Heart right ventricle (tissue), 16 donors: ENCODE data around the gene TMEFF2. TPM values are rescaled to one million over a fixed set of nuclear protein-coding genes. Genes with fewer than 3 reads are reported as not detected.

ENCODE experiments used
- ATAC-seq, 8 donors: fragments of 200-7000 bp; cut with Tn5 transposase; one replicate each; pipeline ENCODE4 v1.9.1; 2020; ENCODE audit warnings: mild to moderate bottlenecking in 8 of 8, moderate library complexity in 8 of 8, moderate number of reproducible peaks in 1 of 8
- DNase-seq, 2 donors: peaks; one replicate each; pipeline ENCODE4 v3.0.0-alpha.2; 2020
- H3K27ac ChIP-seq, 10 donors: fragments of 200-600 bp; sonication (generic) in 2 of 10; one replicate each; pipeline versions ENCODE4 v1.5.0 to v1.8.0; 2020 to 2022; ENCODE audit warnings: mild to moderate bottlenecking in 3 of 10
- H3K27me3 ChIP-seq, 7 donors: fragments of 200-600 bp; one replicate each; pipeline ENCODE4 v1.8.0; 2021 to 2022; ENCODE audit warnings: mild to moderate bottlenecking in 2 of 7
- H3K36me3 ChIP-seq, 9 donors: fragments of 200-600 bp; sonication (generic) in 1 of 9; one replicate each; pipeline versions ENCODE4 v1.5.0 to v1.8.0; 2020 to 2022; ENCODE audit warnings: mild to moderate bottlenecking in 2 of 9
- H3K4me1 ChIP-seq, 9 donors: fragments of 200-600 bp; sonication (generic) in 1 of 9; one replicate each; pipeline versions ENCODE4 v1.5.0 to v1.8.0; 2020 to 2022; ENCODE audit warnings: mild to moderate bottlenecking in 4 of 9
- H3K4me3 ChIP-seq, 10 donors: fragments of 200-600 bp; sonication (generic) in 2 of 10; one replicate each; pipeline versions ENCODE4 v1.5.0 to v1.8.0; 2020 to 2022; ENCODE audit warnings: mild to moderate bottlenecking in 7 of 10, moderate library complexity in 2 of 10
- H3K9me3 ChIP-seq, 11 donors: fragments of 200-600 bp in 10 of 11; sonication (generic) in 2 of 11; one replicate each; pipeline versions ENCODE4 v1.5.0 to v1.8.0; 2013 to 2022; ENCODE audit warnings: mild to moderate bottlenecking in 2 of 11, control low read depth in 1 of 11, moderate library complexity in 1 of 11
- CTCF ChIP-seq, 9 donors: fragments of 200-600 bp; sonication (generic) in 2 of 9; IDR thresholded peaks; one replicate each; pipeline versions ENCODE4 v1.5.0 to v1.8.0; 2021 to 2022; ENCODE audit warnings: antibody characterized with exemption in 9 of 9, mild to moderate bottlenecking in 5 of 9, moderate library complexity in 1 of 9
- WGBS, 2 donors: extraction: QIAGEN DNeasy Blood & Tissue Kit; methylation state at CpG; one replicate each; pipeline ENCODE4 v1.1.7; 2013; ENCODE audit warnings: inconsistent platforms in 1 of 2; 5-methylcytosine and 5-hydroxymethylcytosine counted together
- intact Hi-C, 10 donors: fragments of 100-400 bp; cut with DNase I; formaldehyde crosslinking; loops; one replicate each; pipeline versions ENCODE4 v1.11.1 to v1.14.2; 2022
- polyA plus RNA-seq, 2 donors: library from polyadenylated mRNA; stranded (reverse); fragments of 200-250 nt; gene quantifications; one replicate each; pipeline ENCODE4 v1.2.3, GENCODE V29; 2013
- total RNA-seq, 10 donors: library from RNA; stranded (reverse); fragmentation: NEBNext Ultra II Directional in 3 of 10; extraction: Animal tissue kit (Norgen Biotek cat#: 25700) in 3 of 10; gene quantifications; one replicate each; pipeline versions ENCODE4 v1.2.1 to v1.2.4, GENCODE V29; 2021 to 2023
- donor health status: Arrhythmogenic right ventricular cardiomyopathy.
- donor health status: ischemic (EF 13 %, LVEDD 7.1; RV severe dilation, severe dysfunction).
- donor health status: healthy with polysubstance abuse.
- donor health status: DM: no; HTN: yes; CAD: no.
- donor health status: DM: no; HTN: no; CAD: no.
- donor health status: ischemic (EF 25% LVEDD 6.9; RV normal size, moderate dysfunction).
- donor health status: ischemic (EF 25% LVEDD 5.7; RV mildly dilated, moderate dysfunction).
- donor health status: healthy.
- donor health status: DM: yes; HTN: yes; CAD: no.
- donor health status: Ischemic cardiomyopathy.
- donor health status: ischemic (EF 35%, LVEDD 5.7; RV mildly dilated, moderate dysfunction).
- donor health status: nonischemic (EF 11% LVEDD 7.7; RV severe dilation, severe dysfunction).
- donor health status: DM: yes; HTN: yes; CAD: no.
- donor health status: PGD.
- donor health status: ischemic (EF 29% LVEDD 5.4; RV normal size, mild dysfunction).
- donor health status: nonischemic (EF 23%, LVEDD 6.1; RV moderate dilation, normal function).

The TMEFF2 gene
- total and polyA plus RNA-seq, 12 donors, result 0.09 to 0.41 (median 0.17) TPM; not detected in 8

- Histone ChIP-seq H3K4me1 (peaks cover 0 to 8% (median 0%) of the 10 kb centered on the region in 9 donors), H3K27ac (no peak overlapping the region), H3K27me3 (no peaks in the 10 kb centered on the region), H3K9me3 (no peaks in the 10 kb centered on the region), H3K4me3 (no peak overlapping the region), H3K36me3 (no peaks in the 10 kb centered on the region)
- intact Hi-C loops, result no loop called here
- peak in 1 of 2 donors; percentile 26 for DNase-seq
- TF ChIP-seq CTCF (IDR thresholded peaks at IDR 0.05), result no peak
- 100% methylated on average over 1 of the region's 1 CpG for WGBS, 2 donors
- peak in 2 of 8 donors; percentile 46 to 61 for ATAC-seq
Measured at GRCh38 chr2:191951832-191952231, 242.9 kb downstream of the TMEFF2 start.

DNA sequence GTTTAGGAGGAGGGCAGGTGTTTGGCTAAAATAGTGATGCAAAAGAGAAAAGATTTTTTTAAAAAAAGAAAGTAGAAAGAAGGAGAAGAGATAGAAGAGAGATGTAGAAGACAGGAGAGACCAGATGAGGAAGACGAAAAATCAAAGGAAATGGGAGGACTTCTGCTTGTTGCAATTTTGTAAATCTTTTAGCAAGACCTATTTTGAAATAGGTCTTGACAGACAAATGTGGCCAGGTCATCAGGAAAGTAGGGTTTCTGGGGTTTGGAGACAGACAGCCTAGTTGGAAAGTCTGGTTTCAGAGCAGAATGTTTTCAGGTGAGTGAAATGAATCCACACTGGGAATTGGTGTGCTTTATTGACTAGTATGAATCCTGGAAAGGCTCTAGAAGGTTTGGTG is 243.4 kb downstream of the TMEFF2 start:
- no peaks in the 10 kb centered on the region for H3K36me3 ChIP-seq
- peaks cover 0 to 8% (median 0%) of the 10 kb centered on the region in 9 donors for H3K4me1 ChIP-seq
- H3K27me3 ChIP-seq, result no peaks in the 10 kb centered on the region
- DNase-seq (no peak), ATAC-seq (no peak)
- H3K4me3 ChIP-seq, result no peak overlapping the region
- H3K27ac ChIP-seq, result no peak overlapping the region
- intact Hi-C loops, result no loop called here
- 71 to 77% methylated on average over 1 of the region's 1 CpG for WGBS, 2 donors
- no peak for TF ChIP-seq CTCF (IDR thresholded peaks at IDR 0.05)
- H3K9me3 ChIP-seq, result no peaks in the 10 kb centered on the region

GRCh38 chr2:191950132-191950874 is 244.4 kb downstream of the TMEFF2 start:
- Histone ChIP-seq H3K27ac (no peak overlapping the region), H3K36me3 (no peaks in the 10 kb centered on the region), H3K4me1 (peaks cover 0 to 8% (median 0%) of the 10 kb centered on the region in 9 donors), H3K27me3 (no peaks in the 10 kb centered on the region), H3K4me3 (no peak overlapping the region), H3K9me3 (no peaks in the 10 kb centered on the region)
- DNase-seq, result no peak
- no peak for TF ChIP-seq CTCF (IDR thresholded peaks at IDR 0.05)
- WGBS, 2 donors, result 61 to 72% methylated on average over 3 of the region's 3 CpGs
- intact Hi-C loops, result no loop called here
- ATAC-seq, result no peak

GRCh38 chr2:191947235-191947634 is 247.5 kb downstream of the TMEFF2 start:
- Histone ChIP-seq H3K27me3 (no peaks in the 10 kb centered on the region), H3K4me1 (peaks cover 0 to 15% (median 8%) of the 10 kb centered on the region in 9 donors), H3K9me3 (no peaks in the 10 kb centered on the region), H3K4me3 (no peak overlapping the region), H3K36me3 (no peaks in the 10 kb centered on the region), H3K27ac (no peak overlapping the region)
- intact Hi-C loops, result no loop called here
- no peak for TF ChIP-seq CTCF (IDR thresholded peaks at IDR 0.05)
- DNase-seq (no peak), ATAC-seq (no peak)
- 97 to 98% methylated on average over 6 of the region's 6 CpGs for WGBS, 2 donors
